Adrenal gland (tissue), 12 donors: ENCODE results near the gene SZT2. TPM values are rescaled to one million over a fixed set of nuclear protein-coding genes. Genes with fewer than 3 reads are reported as not detected.

Source experiments
- DNase-seq, 7 donors: peaks; one replicate each; pipeline ENCODE4 v3.0.0-alpha.2; 2019 to 2020
- H3K27ac ChIP-seq, 5 donors: fragments of 200-600 bp; sonication (generic) in 4 of 5; 1 replicate in 3 of 5; 2 replicates in 2 of 5; pipeline versions ENCODE4 v1.5.1 to v1.8.0; 2016 to 2020; ENCODE audit warnings: mild to moderate bottlenecking in 1 of 5
- H3K27me3 ChIP-seq: fragments of 200-600 bp; 2 replicates; pipeline ENCODE4 v1.8.0; 2021
- H3K36me3 ChIP-seq, 2 donors: fragments of 200-600 bp; replicated peaks in 1 of 2; 1 replicate in 1 of 2; 2 replicates in 1 of 2; pipeline versions ENCODE4 v1.5.1 to v1.8.0; 2018 to 2022
- H3K4me1 ChIP-seq, 2 donors: fragments of 200-600 bp; replicated peaks in 1 of 2; 1 replicate in 1 of 2; 2 replicates in 1 of 2; pipeline versions ENCODE4 v1.5.1 to v1.8.0; 2018 to 2021
- H3K4me3 ChIP-seq, 4 donors: fragments of 200-600 bp; sonication (generic) in 3 of 4; one replicate each; pipeline ENCODE4 v1.5.1; 2016 to 2018
- H3K9me3 ChIP-seq, 3 donors: fragments of 200-600 bp; sonication (generic) in 1 of 3; replicated peaks in 1 of 3; 1 replicate in 2 of 3; 2 replicates in 1 of 3; pipeline versions ENCODE4 v1.5.1 to v1.8.0; 2016 to 2021
- CTCF ChIP-seq, 6 experiments: fragments of 450-650 bp in 4 of 6; fragments of 200-600 bp in 2 of 6; sonication (generic) in 1 of 6; IDR thresholded peaks; 1 replicate in 5 of 6; 2 replicates in 1 of 6; pipeline versions ENCODE4 v1.5.1 to v1.8.0; 2016 to 2021; ENCODE audit warnings: antibody characterized with exemption in 6 of 6, mild to moderate bottlenecking in 2 of 6, moderate library complexity in 1 of 6
- POLR2A ChIP-seq, 2 donors: fragments of 450-650 bp; IDR thresholded peaks; one replicate each; pipeline ENCODE4 v1.6.1; 2017; ENCODE audit warnings: antibody characterized with exemption in 2 of 2, mild to moderate bottlenecking in 2 of 2, moderate library complexity in 1 of 2
- WGBS, 4 donors: extraction: QIAGEN DNeasy Blood & Tissue Kit in 2 of 4; methylation state at CpG; one replicate each; pipeline versions ENCODE4 v1.1.5 to v1.1.7; 2013 to 2017; 5-methylcytosine and 5-hydroxymethylcytosine counted together
- intact Hi-C, 2 donors: fragments of 100-400 bp; cut with DNase I; formaldehyde crosslinking; loops; one replicate each; pipeline versions ENCODE4 v1.14.1 to v1.15.0; 2022 to 2023
- polyA plus RNA-seq, 3 donors: library from polyadenylated mRNA; stranded (reverse); fragments of 200-250 nt in 2 of 3; fragments of 350-450 nt in 1 of 3; fragmentation: Illumina TruSeq in 1 of 3; extraction: RNeasy Lipid Tissue Mini Kit (QIAGEN cat#74804) in 1 of 3; gene quantifications; one replicate each; pipeline ENCODE4 v1.2.3, GENCODE V29; 2013 to 2014
- total RNA-seq, 9 donors: library from RNA; depleted of rRNA in 4 of 9; stranded (reverse); fragments of >200 nt in 4 of 9; fragments of 120-200 nt in 1 of 9; fragmentation: NEBNext Ultra II Directional in 1 of 9; extraction: Animal tissue kit (Norgen Biotek cat#: 25700) in 1 of 9; gene quantifications; one replicate each; pipeline versions ENCODE4 v1.1.0 to v1.2.4, GENCODE V29; 2013 to 2023
- donor health status: healthy with polysubstance abuse.
- donor health status: Bipolar disorder and iron deficiency.
- donor health status: DM: yes; HTN: yes; CAD: no.
- donor health status: DM: no; HTN: no; CAD: no.
- donor health status: DM: no; HTN: no; CAD: no.
- donor health status: DM: yes; HTN: yes; CAD: no.

SZT2 gene
- total and polyA plus RNA-seq, 12 donors = 12.2 to 106 (median 34.7) TPM

GRCh38 chr1:43352881-43353280, 36.8 kb upstream of the SZT2 start:
- Histone ChIP-seq H3K4me1 (peaks cover 0 to 13% of the 10 kb centered on the region in 2 donors), H3K36me3 (no peaks in the 10 kb centered on the region), H3K4me3 (no peak overlapping the region), H3K27me3 (no peaks in the 10 kb centered on the region), H3K9me3 (no peaks in the 10 kb centered on the region), H3K27ac (no peak overlapping the region)
- no peak for DNase-seq
- intact Hi-C loops = loop anchor here in 1 of 2 donors (5.0 kb wide), 1 partner anchor 116 kb away; no protein-coding TSS in a partner anchor
- TF ChIP-seq CTCF (IDR thresholded peaks at IDR 0.05) (no peak), POLR2A (IDR thresholded peaks at IDR 0.05) (no peak)
- 46 to 57% (median 53%) methylated on average over 3 of the region's 3 CpGs for WGBS, 4 donors

- no peak for DNase-seq
- H3K4me1 ChIP-seq = peaks cover 5 to 23% of the 10 kb centered on the region in 2 donors
- WGBS, 4 donors = 60 to 79% (median 73%) methylated on average over 2 of the region's 2 CpGs
These were observed 35.2 kb upstream of the SZT2 start for GRCh38 chr1:43354471-43354870.

GRCh38 chr1:43354936-43355335, 34.8 kb upstream of the SZT2 start:
- Histone ChIP-seq H3K27ac (no peak overlapping the region), H3K27me3 (no peaks in the 10 kb centered on the region), H3K4me3 (no peak overlapping the region), H3K9me3 (no peaks in the 10 kb centered on the region), H3K4me1 (peaks cover 5 to 19% of the 10 kb centered on the region in 2 donors), H3K36me3 (no peaks in the 10 kb centered on the region)
- 85 to 100% (median 94%) methylated on average over 2 of the region's 2 CpGs for WGBS, 4 donors
- no peak for TF ChIP-seq CTCF (IDR thresholded peaks at IDR 0.05)
- no peak for TF ChIP-seq POLR2A (IDR thresholded peaks at IDR 0.05)
- intact Hi-C loops = loop anchor here (5.0 kb wide), 1 partner anchor 118 kb away; no protein-coding TSS in a partner anchor
- no peak for DNase-seq

More at GRCh38 chr1:43354471-43354870, 35.2 kb upstream of the SZT2 start:
- TF ChIP-seq POLR2A (IDR thresholded peaks at IDR 0.05) (no peak), CTCF (IDR thresholded peaks at IDR 0.05) (no peak)
- intact Hi-C loops = loop anchor here in 1 of 2 donors (5.0 kb wide), 1 partner anchor 117 kb away; no protein-coding TSS in a partner anchor
- Histone ChIP-seq H3K9me3 (no peaks in the 10 kb centered on the region), H3K4me3 (no peak overlapping the region), H3K36me3 (no peaks in the 10 kb centered on the region), H3K27ac (no peak overlapping the region), H3K27me3 (no peaks in the 10 kb centered on the region)

GRCh38 chr1:43357251-43357650, 32.4 kb upstream of the SZT2 start:
- no peak for DNase-seq
- Histone ChIP-seq H3K27ac (no peak overlapping the region), H3K4me1 (peaks cover 5 to 18% of the 10 kb centered on the region in 2 donors), H3K4me3 (no peak overlapping the region), H3K27me3 (no peaks in the 10 kb centered on the region), H3K36me3 (peaks cover 0 to 11% of the 10 kb centered on the region in 2 donors), H3K9me3 (no peaks in the 10 kb centered on the region)
- WGBS, 4 donors = 86 to 95% (median 95%) methylated on average over 4 of the region's 4 CpGs
- intact Hi-C loops = loop anchor here in 1 of 2 donors (5.0 kb wide), 1 partner anchor 120 kb away; no protein-coding TSS in a partner anchor
- TF ChIP-seq POLR2A (IDR thresholded peaks at IDR 0.05) (no peak), CTCF (IDR thresholded peaks at IDR 0.05) (no peak)
